Activated B cell treated with CpG ODN at 0.5 μM for 24 hours (primary cell): ENCODE results near the gene AKR7A3. TPM values are rescaled to one million over a fixed set of nuclear protein-coding genes. Genes with fewer than 3 reads are reported as not detected.

ENCODE experiments used
- ATAC-seq: fragments of 200-7000 bp; cut with Tn5 transposase; one replicate; pipeline ENCODE4 v1.10.0; 2021; ENCODE audit warnings: low read depth, mild to moderate bottlenecking, moderate library complexity
- CTCF ChIA-PET: fragments of 350-600 bp; sonication (Branson Sonifier 250); formaldehyde crosslinking; loops from one replicate; lab custom pipeline; 2021; ENCODE audit warnings: antibody characterized with exemption; lab: Charles Lee
- POLR2A ChIA-PET: fragments of 350-600 bp; sonication (Branson Sonifier 250); formaldehyde crosslinking; loops from one replicate; lab custom pipeline; 2021; ENCODE audit warnings: antibody characterized with exemption; lab: Charles Lee
- DNase-seq: peaks from one replicate; pipeline ENCODE4 v3.0.0; 2022
- H3K27ac Mint-ChIP-seq: one replicate; pipeline ENCODE4 v1.8.0; 2020; ENCODE audit warnings: mixed read lengths
- H3K27me3 Mint-ChIP-seq: one replicate; pipeline ENCODE4 v1.8.0; 2021; ENCODE audit warnings: mixed read lengths
- H3K36me3 Mint-ChIP-seq: one replicate; pipeline ENCODE4 v1.8.0; 2021; ENCODE audit warnings: low read depth, mixed read lengths
- H3K4me1 Mint-ChIP-seq: one replicate; pipeline ENCODE4 v1.8.0; 2021; ENCODE audit warnings: mixed read lengths
- H3K4me3 Mint-ChIP-seq: one replicate; pipeline ENCODE4 v1.8.0; 2020; ENCODE audit warnings: mild to moderate bottlenecking, mixed read lengths
- H3K9me3 Mint-ChIP-seq: one replicate; pipeline ENCODE4 v1.8.0; 2020; ENCODE audit warnings: mixed read lengths
- intact Hi-C: fragments of 100-400 bp; cut with micrococcal nuclease; formaldehyde crosslinking; loops from one replicate; pipeline ENCODE4 v1.15.1; 2024
- total RNA-seq: library from RNA; stranded (reverse); gene quantifications from 2 replicates; pipeline ENCODE4 v1.2.3, GENCODE V29; 2022
- TF ChIP-seq, protein P1 (sequence below): fragments of 200-600 bp; IDR thresholded peaks from one replicate; pipeline ENCODE4 v1.8.0; 2022; ENCODE audit warnings: antibody characterized with exemption, mild to moderate bottlenecking

The AKR7A3 gene
- total RNA-seq, 1 donor from 2014 or later: 0.80 TPM

DNA sequence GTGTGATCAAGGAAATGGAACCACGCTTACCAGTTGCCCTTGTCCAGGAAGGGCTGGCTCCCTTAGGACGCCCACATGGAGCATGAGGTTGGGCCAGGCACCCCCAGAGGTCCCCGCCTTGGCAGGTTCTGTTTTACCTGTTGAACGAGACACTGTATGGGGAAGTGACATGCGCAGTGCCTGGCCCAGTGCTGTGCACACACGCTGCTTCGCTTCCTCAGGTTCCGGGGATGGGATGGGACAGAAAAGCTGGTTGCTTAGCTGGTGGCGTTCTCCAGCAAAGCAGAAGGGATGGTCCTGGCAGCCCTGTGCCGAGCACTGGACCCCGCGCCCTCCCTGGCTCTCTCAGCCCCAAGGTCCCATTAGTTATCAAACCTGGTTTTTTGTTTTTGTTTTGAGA is 44.3 kb upstream of the AKR7A3 start:
- DNase-seq: no peak
- no peaks in the 10 kb centered on the region for H3K27me3 Mint-ChIP-seq
- H3K9me3 Mint-ChIP-seq: no peaks in the 10 kb centered on the region
- ATAC-seq: no peak
- TF ChIP-seq, protein P1, sequence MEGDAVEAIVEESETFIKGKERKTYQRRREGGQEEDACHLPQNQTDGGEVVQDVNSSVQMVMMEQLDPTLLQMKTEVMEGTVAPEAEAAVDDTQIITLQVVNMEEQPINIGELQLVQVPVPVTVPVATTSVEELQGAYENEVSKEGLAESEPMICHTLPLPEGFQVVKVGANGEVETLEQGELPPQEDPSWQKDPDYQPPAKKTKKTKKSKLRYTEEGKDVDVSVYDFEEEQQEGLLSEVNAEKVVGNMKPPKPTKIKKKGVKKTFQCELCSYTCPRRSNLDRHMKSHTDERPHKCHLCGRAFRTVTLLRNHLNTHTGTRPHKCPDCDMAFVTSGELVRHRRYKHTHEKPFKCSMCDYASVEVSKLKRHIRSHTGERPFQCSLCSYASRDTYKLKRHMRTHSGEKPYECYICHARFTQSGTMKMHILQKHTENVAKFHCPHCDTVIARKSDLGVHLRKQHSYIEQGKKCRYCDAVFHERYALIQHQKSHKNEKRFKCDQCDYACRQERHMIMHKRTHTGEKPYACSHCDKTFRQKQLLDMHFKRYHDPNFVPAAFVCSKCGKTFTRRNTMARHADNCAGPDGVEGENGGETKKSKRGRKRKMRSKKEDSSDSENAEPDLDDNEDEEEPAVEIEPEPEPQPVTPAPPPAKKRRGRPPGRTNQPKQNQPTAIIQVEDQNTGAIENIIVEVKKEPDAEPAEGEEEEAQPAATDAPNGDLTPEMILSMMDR: no peak
- peaks cover 14% of the 10 kb centered on the region for H3K36me3 Mint-ChIP-seq
- no peaks in the 10 kb centered on the region for H3K4me1 Mint-ChIP-seq
- CTCF ChIA-PET: no interaction called here
- H3K27ac Mint-ChIP-seq: no peak overlapping the region
- H3K4me3 Mint-ChIP-seq: no peak overlapping the region
- POLR2A ChIA-PET: no interaction called here
- intact Hi-C loops: no loop called here

DNA sequence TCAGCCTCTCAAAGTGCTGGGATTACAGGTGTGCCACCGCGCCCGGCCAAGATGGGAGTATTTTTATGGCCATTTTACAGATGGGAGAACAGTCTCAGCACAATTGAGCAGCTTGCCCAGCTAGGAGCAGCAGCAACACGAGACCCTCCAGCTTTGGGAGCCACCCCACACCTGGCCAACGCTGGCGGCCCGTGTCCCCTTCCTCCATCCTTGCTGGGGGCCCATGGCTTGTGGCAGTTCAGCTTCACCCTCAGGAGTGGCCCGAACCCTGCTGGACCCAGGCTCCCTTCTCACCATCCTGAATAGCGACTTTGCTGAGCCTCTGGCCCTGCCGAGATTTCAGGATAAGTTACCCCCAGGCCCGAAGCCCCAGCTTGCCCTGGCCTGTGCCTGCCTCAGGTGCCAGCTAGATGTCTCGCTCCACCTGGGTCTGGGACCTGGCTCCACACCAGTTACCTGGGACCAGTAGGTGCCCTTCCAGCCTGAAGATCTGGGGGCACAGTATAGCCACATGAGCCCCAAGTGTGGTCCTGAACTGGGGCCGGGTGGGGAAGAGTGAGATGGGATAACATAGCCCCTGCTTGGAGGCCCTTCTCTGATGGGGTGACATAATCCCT is 42.8 kb upstream of the AKR7A3 start:
- no peak for DNase-seq
- H3K27me3 Mint-ChIP-seq: no peaks in the 10 kb centered on the region
- TF ChIP-seq, protein P1: no peak
- POLR2A ChIA-PET: interaction anchor here (1.5 kb wide), 1 partner anchor 265 kb away, joined by 3 read pairs; a partner anchor contains a TSS
- no peak overlapping the region for H3K4me3 Mint-ChIP-seq
- ATAC-seq: no peak
- H3K4me1 Mint-ChIP-seq: no peaks in the 10 kb centered on the region
- no peaks in the 10 kb centered on the region for H3K9me3 Mint-ChIP-seq
- no peak overlapping the region for H3K27ac Mint-ChIP-seq
- intact Hi-C loops: no loop called here
- CTCF ChIA-PET: interaction anchor here (1.4 kb wide), 1 partner anchor 10 kb away, joined by 3 read pairs; no protein-coding TSS in a partner anchor
- peaks cover 19% of the 10 kb centered on the region for H3K36me3 Mint-ChIP-seq

DNA sequence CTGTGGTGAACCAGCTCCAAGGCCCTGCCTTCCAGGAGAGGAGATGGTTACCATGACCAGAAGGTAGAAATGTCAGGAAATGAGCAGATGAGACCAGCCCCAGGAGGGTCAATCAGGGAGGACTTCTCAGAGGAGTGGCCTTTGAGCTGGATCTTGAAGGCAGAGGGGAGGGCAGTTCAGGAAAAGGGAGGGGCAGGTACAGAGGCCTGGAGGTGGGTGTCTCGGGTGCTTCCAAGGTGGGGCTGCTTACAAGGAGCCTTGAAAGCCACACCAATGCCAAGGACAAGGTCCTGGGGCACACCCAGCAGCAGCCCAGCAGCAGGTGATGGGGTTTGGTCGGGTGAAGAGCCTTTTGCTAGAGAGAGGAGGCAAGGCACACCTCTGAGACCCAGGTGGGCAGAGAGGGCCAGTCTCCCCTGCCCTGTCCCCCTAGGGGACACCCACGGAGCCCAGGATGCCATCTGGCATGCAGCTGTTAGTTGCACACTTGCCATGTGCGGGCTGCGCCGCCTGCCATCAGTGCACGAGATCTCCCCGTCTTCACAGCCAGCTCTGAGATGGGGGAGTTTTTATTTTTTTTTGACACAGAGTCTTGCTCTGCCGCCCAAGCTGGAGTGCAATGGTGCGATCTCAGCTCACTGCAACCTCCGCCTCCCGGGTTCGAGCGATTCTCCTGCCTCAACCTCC is 42.0 kb upstream of the AKR7A3 start:
- Mint-ChIP-seq H3K27me3 (no peaks in the 10 kb centered on the region), H3K4me1 (no peaks in the 10 kb centered on the region), H3K27ac (no peak overlapping the region), H3K36me3 (peaks cover 20% of the 10 kb centered on the region), H3K4me3 (no peak overlapping the region), H3K9me3 (no peaks in the 10 kb centered on the region)
- ChIA-PET POLR2A (interaction anchor here (1.5 kb wide), 1 partner anchor 266 kb away, joined by 3 read pairs; a partner anchor contains a TSS), CTCF (interaction anchor here (1.4 kb wide), 1 partner anchor 11 kb away, joined by 3 read pairs; no protein-coding TSS in a partner anchor)
- ATAC-seq: no peak
- intact Hi-C loops: no loop called here
- no peak for DNase-seq
- TF ChIP-seq, protein P1: no peak

DNA sequence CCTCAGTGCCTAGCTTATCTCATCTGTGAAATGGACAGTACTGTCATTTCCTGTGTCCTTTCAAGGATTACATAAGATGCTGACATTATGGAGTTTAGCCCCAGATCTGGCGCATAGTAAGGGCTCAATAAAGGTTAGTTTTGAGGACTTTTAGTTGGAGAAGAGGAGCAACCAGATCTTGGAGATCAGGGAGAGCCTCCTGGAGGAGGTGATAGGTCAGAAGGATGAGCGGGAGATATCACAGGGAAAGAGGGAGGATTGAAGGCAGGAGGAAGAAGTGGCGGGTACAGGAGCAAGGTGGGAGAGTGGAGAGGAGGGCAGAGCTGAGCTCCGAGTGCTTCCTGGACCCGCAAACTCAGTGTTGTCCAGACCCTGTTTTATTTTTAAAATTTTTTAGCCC is 41.0 kb upstream of the AKR7A3 start:
- POLR2A ChIA-PET: no interaction called here

GRCh38 chr1:19329188-19329587 is 40.6 kb upstream of the AKR7A3 start:
- intact Hi-C loops: no loop called here
- Mint-ChIP-seq H3K9me3 (no peaks in the 10 kb centered on the region), H3K27me3 (no peaks in the 10 kb centered on the region), H3K27ac (no peak overlapping the region), H3K36me3 (peaks cover 30% of the 10 kb centered on the region), H3K4me3 (no peak overlapping the region), H3K4me1 (no peaks in the 10 kb centered on the region)
- TF ChIP-seq, protein P1: no peak
- DNase-seq (no peak), ATAC-seq (no peak)
- CTCF ChIA-PET: no interaction called here
- POLR2A ChIA-PET: no interaction called here

More for the DNA sequence above, 41.0 kb upstream of the AKR7A3 start:
- H3K4me3 Mint-ChIP-seq: no peak overlapping the region
- H3K9me3 Mint-ChIP-seq: no peaks in the 10 kb centered on the region
- no peak for DNase-seq
- CTCF ChIA-PET: no interaction called here
- no peak for ATAC-seq
- peaks cover 27% of the 10 kb centered on the region for H3K36me3 Mint-ChIP-seq
- no peak overlapping the region for H3K27ac Mint-ChIP-seq
- TF ChIP-seq, protein P1: no peak
- no peaks in the 10 kb centered on the region for H3K27me3 Mint-ChIP-seq
- intact Hi-C loops: no loop called here
- H3K4me1 Mint-ChIP-seq: no peaks in the 10 kb centered on the region
